ENCODE measurements around the gene LHX1. TPM values are rescaled to one million over a fixed set of nuclear protein-coding genes. Genes with fewer than 3 reads are reported as not detected.

Gene LHX1
- total RNA-seq, 1 donor from 2014 or later, result 1.1 TPM

DNA sequence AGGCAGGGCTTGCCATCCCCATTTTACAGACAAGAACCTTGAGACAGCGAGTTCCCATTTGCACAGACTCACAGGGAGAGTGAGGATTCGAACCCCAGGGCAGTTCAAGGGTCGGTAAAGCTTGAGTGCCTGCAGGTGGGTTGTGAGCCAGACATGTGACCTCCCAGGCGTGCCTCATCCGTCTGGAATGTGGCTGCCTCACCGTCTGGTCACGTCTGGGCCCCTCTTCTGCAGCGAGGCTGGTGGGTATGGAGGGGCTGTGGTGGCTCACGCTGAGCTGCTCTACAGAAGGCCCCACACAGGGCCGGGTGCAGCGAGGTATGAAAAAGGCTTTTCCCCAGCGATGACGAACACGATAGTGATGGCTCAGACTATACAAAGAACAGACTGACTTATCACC lies 35.8 kb upstream of the LHX1 start:
- Mint-ChIP-seq H3K27ac (ENCODE audit: unreplicated experiment) (no peak overlapping the region), H3K4me3 (no peak overlapping the region), H3K9me3 (no peaks in the 10 kb centered on the region), H3K27me3 (ENCODE audit: low read depth) (peaks cover 16% of the 10 kb centered on the region), H3K4me1 (peaks cover 11% of the 10 kb centered on the region), H3K36me3 (ENCODE audit: low read depth) (no peaks in the 10 kb centered on the region)
- TF ChIP-seq, protein P1, sequence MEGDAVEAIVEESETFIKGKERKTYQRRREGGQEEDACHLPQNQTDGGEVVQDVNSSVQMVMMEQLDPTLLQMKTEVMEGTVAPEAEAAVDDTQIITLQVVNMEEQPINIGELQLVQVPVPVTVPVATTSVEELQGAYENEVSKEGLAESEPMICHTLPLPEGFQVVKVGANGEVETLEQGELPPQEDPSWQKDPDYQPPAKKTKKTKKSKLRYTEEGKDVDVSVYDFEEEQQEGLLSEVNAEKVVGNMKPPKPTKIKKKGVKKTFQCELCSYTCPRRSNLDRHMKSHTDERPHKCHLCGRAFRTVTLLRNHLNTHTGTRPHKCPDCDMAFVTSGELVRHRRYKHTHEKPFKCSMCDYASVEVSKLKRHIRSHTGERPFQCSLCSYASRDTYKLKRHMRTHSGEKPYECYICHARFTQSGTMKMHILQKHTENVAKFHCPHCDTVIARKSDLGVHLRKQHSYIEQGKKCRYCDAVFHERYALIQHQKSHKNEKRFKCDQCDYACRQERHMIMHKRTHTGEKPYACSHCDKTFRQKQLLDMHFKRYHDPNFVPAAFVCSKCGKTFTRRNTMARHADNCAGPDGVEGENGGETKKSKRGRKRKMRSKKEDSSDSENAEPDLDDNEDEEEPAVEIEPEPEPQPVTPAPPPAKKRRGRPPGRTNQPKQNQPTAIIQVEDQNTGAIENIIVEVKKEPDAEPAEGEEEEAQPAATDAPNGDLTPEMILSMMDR (conservative IDR thresholded peaks at IDR 0.05), result no peak
- no peak for DNase-seq (ENCODE audit: low read depth, low spot score)

DNA sequence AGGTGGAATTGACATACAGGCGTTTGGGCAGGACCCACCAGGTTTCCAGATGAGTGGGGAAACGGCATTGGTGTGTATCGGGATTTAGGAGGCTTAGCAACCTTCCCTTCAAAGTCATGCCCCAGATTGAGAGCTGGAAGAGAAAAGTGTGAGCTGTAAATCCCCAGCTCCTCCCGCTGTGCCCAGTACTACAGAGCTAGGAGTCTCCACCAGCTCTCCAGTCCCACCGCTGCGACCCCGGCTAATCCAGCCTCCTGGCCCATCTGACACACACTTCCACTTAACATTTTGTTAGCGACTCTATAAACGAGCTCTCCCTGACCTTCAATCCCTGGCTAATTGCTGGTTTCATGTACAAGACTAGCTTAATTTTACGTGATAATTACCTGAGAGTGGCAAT lies 29.9 kb upstream of the LHX1 start:
- TF ChIP-seq, protein P1 (conservative IDR thresholded peaks at IDR 0.05), result no peak
- Mint-ChIP-seq H3K36me3 (ENCODE audit: low read depth) (no peaks in the 10 kb centered on the region), H3K9me3 (no peaks in the 10 kb centered on the region), H3K4me1 (no peaks in the 10 kb centered on the region), H3K27ac (ENCODE audit: unreplicated experiment) (no peak overlapping the region), H3K27me3 (ENCODE audit: low read depth) (peaks cover 49% of the 10 kb centered on the region), H3K4me3 (no peak overlapping the region)
- no peak for DNase-seq (ENCODE audit: low read depth, low spot score)

DNA sequence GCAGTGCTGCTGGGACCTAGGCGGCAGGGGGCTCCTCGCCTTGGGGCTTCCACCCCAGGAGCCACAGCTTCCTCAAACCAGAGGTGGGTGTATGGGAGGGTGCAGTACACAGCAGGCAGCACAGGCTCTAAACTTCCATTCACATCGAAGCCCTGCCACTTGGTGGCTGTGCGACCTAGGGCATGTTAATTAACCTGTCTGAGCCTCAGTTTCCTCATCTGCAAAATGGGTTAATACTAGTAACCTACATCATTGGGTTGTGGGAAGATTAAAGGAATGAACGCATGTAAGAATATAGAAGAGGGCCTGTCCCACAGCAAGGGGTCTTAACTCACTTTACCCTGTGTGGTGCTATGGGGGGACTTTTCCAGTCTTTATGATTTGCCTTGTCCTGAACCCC lies 26.8 kb upstream of the LHX1 start:
- no peaks in the 10 kb centered on the region for H3K4me1 Mint-ChIP-seq
- TF ChIP-seq, protein P1 (conservative IDR thresholded peaks at IDR 0.05), result no peak
- no peak overlapping the region for H3K4me3 Mint-ChIP-seq
- no peaks in the 10 kb centered on the region for H3K36me3 Mint-ChIP-seq (ENCODE audit: low read depth)
- no peak overlapping the region for H3K27ac Mint-ChIP-seq (ENCODE audit: unreplicated experiment)
- H3K9me3 Mint-ChIP-seq, result no peaks in the 10 kb centered on the region
- H3K27me3 Mint-ChIP-seq (ENCODE audit: low read depth), result peaks cover 45% of the 10 kb centered on the region
- no peak for DNase-seq (ENCODE audit: low read depth, low spot score)

GRCh38 chr17:36911001-36911400 lies 26.3 kb upstream of the LHX1 start:
- Mint-ChIP-seq H3K27ac (ENCODE audit: unreplicated experiment) (no peak overlapping the region), H3K9me3 (no peaks in the 10 kb centered on the region), H3K27me3 (ENCODE audit: low read depth) (peaks cover 45% of the 10 kb centered on the region)

DNA sequence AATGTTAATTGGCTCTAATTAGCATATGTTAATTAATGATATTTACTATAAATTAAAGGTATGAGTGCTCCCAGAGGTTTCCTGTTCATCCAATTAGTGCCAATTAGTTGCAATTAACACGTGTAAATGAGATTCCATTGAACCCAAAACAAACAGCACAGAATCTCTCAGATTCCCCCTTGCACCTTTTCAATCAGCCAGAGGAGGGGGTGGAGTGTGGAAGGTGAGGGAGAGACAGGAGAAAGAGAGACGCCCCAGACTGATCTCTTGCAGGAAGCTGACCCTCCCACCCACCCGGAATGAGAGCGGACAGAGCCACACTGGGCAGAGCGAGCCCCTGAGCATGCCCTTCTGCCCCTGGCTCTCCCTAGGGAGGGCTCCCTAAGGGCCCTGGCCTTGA lies 24.1 kb upstream of the LHX1 start:
- Mint-ChIP-seq H3K27me3 (ENCODE audit: low read depth) (peaks cover 32% of the 10 kb centered on the region), H3K4me3 (no peak overlapping the region), H3K9me3 (no peaks in the 10 kb centered on the region), H3K36me3 (ENCODE audit: low read depth) (no peaks in the 10 kb centered on the region), H3K4me1 (peaks cover 4% of the 10 kb centered on the region), H3K27ac (ENCODE audit: unreplicated experiment) (no peak overlapping the region)
- TF ChIP-seq, protein P1 (conservative IDR thresholded peaks at IDR 0.05), result no peak
- DNase-seq (ENCODE audit: low read depth, low spot score), result no peak

More at GRCh38 chr17:36911001-36911400, 26.3 kb upstream of the LHX1 start:
- Mint-ChIP-seq H3K4me3 (no peak overlapping the region), H3K4me1 (no peaks in the 10 kb centered on the region), H3K36me3 (ENCODE audit: low read depth) (no peaks in the 10 kb centered on the region)
- TF ChIP-seq, protein P1 (conservative IDR thresholded peaks at IDR 0.05), result no peak
- no peak for DNase-seq (ENCODE audit: low read depth, low spot score)

Data from neural crest cell (in vitro differentiated cells).